HG03103 (cell line): ENCODE measurements around the gene FGD5.

Experiments
- ATAC-seq: cut with Tn5 transposase; IDR thresholded peaks from one replicate; pipeline ENCODE4 v1.9.1; 2021; ENCODE audit warnings: low read depth; ENCODE audit not compliant: unreplicated experiment

The FGD5 gene

GRCh38 chr3:14789221-14789620, 29.5 kb upstream of the FGD5 start:
- ATAC-seq, result no peak

GRCh38 chr3:14789640-14790285, 29.0 kb upstream of the FGD5 start:
- no peak for ATAC-seq

GRCh38 chr3:14791343-14791945, 27.3 kb upstream of the FGD5 start:
- no peak for ATAC-seq

GRCh38 chr3:14792691-14793121, 26.1 kb upstream of the FGD5 start:
- no peak for ATAC-seq

GRCh38 chr3:14793126-14793857, 25.5 kb upstream of the FGD5 start:
- ATAC-seq, result no peak

GRCh38 chr3:14793858-14794234, 24.9 kb upstream of the FGD5 start:
- no peak for ATAC-seq

GRCh38 chr3:14794435-14794834, 24.3 kb upstream of the FGD5 start:
- ATAC-seq, result no peak

- no peak for ATAC-seq
Observed at GRCh38 chr3:14795996-14796395, 22.8 kb upstream of the FGD5 start.

GRCh38 chr3:14796403-14797077, 22.2 kb upstream of the FGD5 start:
- ATAC-seq, result no peak

GRCh38 chr3:14797731-14798130, 21.0 kb upstream of the FGD5 start:
- ATAC-seq, result no peak

- ATAC-seq, result no peak
Observed at GRCh38 chr3:14798231-14798630, 20.5 kb upstream of the FGD5 start.

GRCh38 chr3:14799146-14799545, 19.6 kb upstream of the FGD5 start:
- ATAC-seq, result no peak

GRCh38 chr3:14801031-14801430, 17.7 kb upstream of the FGD5 start:
- ATAC-seq, result no peak

- ATAC-seq, result no peak
Observed at GRCh38 chr3:14801668-14802380, 16.9 kb upstream of the FGD5 start.

- ATAC-seq, result no peak
Observed at GRCh38 chr3:14802381-14802731, 16.4 kb upstream of the FGD5 start.

- no peak for ATAC-seq
Observed at GRCh38 chr3:14803101-14803980, 15.4 kb upstream of the FGD5 start.

- no peak for ATAC-seq
Observed at GRCh38 chr3:14803981-14804834, 14.6 kb upstream of the FGD5 start.

GRCh38 chr3:14804835-14805780, 13.7 kb upstream of the FGD5 start:
- no peak for ATAC-seq
